ENCODE data around the gene LY6G6F. TPM values are rescaled to one million over a fixed set of nuclear protein-coding genes. Genes with fewer than 3 reads are reported as not detected.

The LY6G6F gene
- total RNA-seq, 2 donors from 2014 or later, result not detected

GRCh38 chr6:31663126-31663960 is 43.3 kb upstream of the LY6G6F start:
- peaks cover 33 to 70% of the 10 kb centered on the region in 2 donors for H3K4me1 ChIP-seq (ENCODE audit: control insufficient read depth in 1 of 2, low read depth in 2 of 2)
- peak overlapping the region; percentile 95 to 97 for H3K27ac ChIP-seq
- no peak for TF ChIP-seq CTCF (IDR thresholded peaks at IDR 0.05)
- peaks cover 12% of the 10 kb centered on the region for H3K36me3 ChIP-seq
- ATAC-seq (ENCODE audit: insufficient number of reproducible peaks, low FRiP score, low read depth), result no peak
- DNase-seq (ENCODE audit: low spot score), result no peak
- H3K27me3 ChIP-seq (replicated peaks; ENCODE audit: insufficient read depth), result no peaks in the 10 kb centered on the region
- H3K4me3 ChIP-seq, result peak overlapping the region; percentile 98
- H3K9me3 ChIP-seq, result no peaks in the 10 kb centered on the region

- ATAC-seq (ENCODE audit: insufficient number of reproducible peaks, low FRiP score, low read depth) (no peak), DNase-seq (ENCODE audit: low spot score) (no peak)
- Histone ChIP-seq H3K9me3 (no peaks in the 10 kb centered on the region), H3K4me3 (peak overlapping the region; percentile 98), H3K27me3 (replicated peaks; ENCODE audit: insufficient read depth) (no peaks in the 10 kb centered on the region), H3K36me3 (peaks cover 21% of the 10 kb centered on the region), H3K4me1 (ENCODE audit: control insufficient read depth in 1 of 2, low read depth in 2 of 2) (peaks cover 25 to 65% of the 10 kb centered on the region in 2 donors), H3K27ac (peak overlapping the region; percentile 95 to 97)
- TF ChIP-seq CTCF (IDR thresholded peaks at IDR 0.05), result no peak
Measured at GRCh38 chr6:31663961-31664789, 42.5 kb upstream of the LY6G6F start.

- H3K4me1 ChIP-seq (ENCODE audit: control insufficient read depth in 1 of 2, low read depth in 2 of 2), result peaks cover 19 to 57% of the 10 kb centered on the region in 2 donors
- H3K27me3 ChIP-seq (replicated peaks; ENCODE audit: insufficient read depth), result no peaks in the 10 kb centered on the region
- H3K9me3 ChIP-seq, result no peaks in the 10 kb centered on the region
- peak within 1 kb of the TSS; percentile 95 to 97 for H3K27ac ChIP-seq
- peak; percentile 86 for DNase-seq (ENCODE audit: low spot score)
- no peak for TF ChIP-seq CTCF (IDR thresholded peaks at IDR 0.05)
- peaks cover 28% of the 10 kb centered on the region for H3K36me3 ChIP-seq
- ATAC-seq (ENCODE audit: insufficient number of reproducible peaks, low FRiP score, low read depth), result peak; percentile 42
- peak within 1 kb of the TSS; percentile 98 for H3K4me3 ChIP-seq
Measured at GRCh38 chr6:31664790-31665500, 41.7 kb upstream of the LY6G6F start, which contains the start of gene GPANK1. Gene GPANK1, minus strand, starts transcription at chr6:31664997. Its CDS starts 519 bp downstream, at chr6:31664478.

GRCh38 chr6:31665501-31666336 is 40.9 kb upstream of the LY6G6F start, which contains the start of gene CSNK2B:
Gene CSNK2B, plus strand, starts transcription at chr6:31666080. Its CDS starts 752 bp downstream, at chr6:31666832.
- H3K27ac ChIP-seq, result peak within 1 kb of the TSS; percentile 95 to 97
- DNase-seq (ENCODE audit: low spot score), result peak; percentile 96
- peak within 1 kb of the TSS; percentile 98 for H3K4me3 ChIP-seq
- ATAC-seq (ENCODE audit: insufficient number of reproducible peaks, low FRiP score, low read depth), result peak; percentile 84
- H3K4me1 ChIP-seq (ENCODE audit: control insufficient read depth in 1 of 2, low read depth in 2 of 2), result peaks cover 19 to 56% of the 10 kb centered on the region in 2 donors
- H3K36me3 ChIP-seq, result peaks cover 36% of the 10 kb centered on the region
- no peaks in the 10 kb centered on the region for H3K27me3 ChIP-seq (replicated peaks; ENCODE audit: insufficient read depth)
- no peak for TF ChIP-seq CTCF (IDR thresholded peaks at IDR 0.05)
- no peaks in the 10 kb centered on the region for H3K9me3 ChIP-seq
